HG03378 (cell line): ENCODE data around the gene NTM.
A peak's percentile ranks its signal among the peaks of the same experiment; 100 is the strongest.

ENCODE experiments used
- ATAC-seq: cut with Tn5 transposase; IDR thresholded peaks from one replicate; pipeline ENCODE4 v1.9.1; 2021; ENCODE audit warnings: mild to moderate bottlenecking, moderate library complexity; ENCODE audit not compliant: unreplicated experiment

The NTM gene

DNA sequence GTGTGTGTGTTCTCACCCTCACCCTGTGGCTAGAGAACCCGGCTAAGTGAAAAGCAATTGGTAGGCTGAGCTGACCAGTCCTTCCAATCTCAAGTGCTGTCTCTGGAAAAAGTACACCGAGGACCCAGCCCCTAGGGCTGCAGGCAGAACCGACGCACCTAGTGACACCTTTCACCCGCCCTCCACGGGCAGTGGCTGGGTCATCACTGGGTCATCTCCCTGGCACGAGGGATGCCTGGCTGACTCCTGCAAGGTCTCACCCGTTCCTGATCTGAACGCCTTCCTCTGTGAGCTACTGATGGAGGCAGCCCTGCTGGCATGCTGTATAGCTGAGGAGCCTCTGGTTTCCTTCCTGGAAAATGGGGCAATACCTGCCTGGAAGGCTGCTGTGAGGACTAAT, 311.5 kb downstream of the NTM start:
- ATAC-seq: no peak

DNA sequence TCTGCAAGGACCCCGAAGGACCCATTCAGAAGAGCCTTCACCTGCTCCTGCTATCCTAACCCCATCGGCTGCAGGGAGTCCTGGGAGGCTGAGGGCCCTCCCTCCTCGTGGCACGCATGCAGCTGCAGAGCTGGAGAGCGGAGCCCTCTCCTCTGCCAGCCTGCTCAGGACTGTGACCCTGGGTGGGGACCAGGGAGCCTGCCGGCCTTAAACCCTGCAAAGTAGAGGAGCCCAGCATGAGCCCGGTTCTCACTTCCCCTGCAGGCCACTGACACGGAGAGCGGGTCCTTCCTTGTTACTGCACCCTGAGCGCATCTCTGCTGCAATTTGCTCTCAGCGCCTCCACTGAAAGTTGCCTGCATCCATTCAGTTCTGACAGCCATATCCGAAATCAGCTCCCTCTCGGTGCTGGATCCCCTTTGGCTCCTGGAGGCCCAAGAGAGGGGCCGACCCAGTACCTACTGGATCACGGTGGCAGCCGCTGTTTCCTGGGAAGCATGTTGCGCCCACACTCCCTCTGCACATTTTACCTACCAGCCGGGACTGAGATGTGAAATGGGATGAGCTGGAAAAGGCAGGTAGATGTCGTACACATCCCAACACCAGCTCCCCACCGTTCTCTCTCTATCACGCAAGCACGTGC, 312.1 kb downstream of the NTM start:
- ATAC-seq: no peak

DNA sequence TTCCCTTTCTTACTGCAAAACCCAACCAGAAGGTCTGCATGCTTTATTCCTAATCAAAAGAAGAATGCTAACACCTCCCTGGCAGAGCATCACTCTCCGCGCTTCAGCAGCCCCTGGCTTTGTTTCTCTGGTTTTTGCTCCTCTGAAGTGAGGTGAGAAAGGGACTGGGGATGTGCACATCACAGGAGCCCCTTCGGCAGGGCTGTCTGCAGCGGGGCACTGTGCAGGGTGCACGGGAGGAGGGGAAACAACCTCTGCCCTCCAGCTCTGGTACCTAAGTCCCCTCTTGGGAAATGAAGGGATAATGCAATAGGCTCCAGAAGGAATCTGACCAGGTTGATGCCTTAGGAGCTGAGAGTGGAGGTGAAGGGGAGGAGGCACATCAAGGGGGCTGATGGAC, 312.7 kb downstream of the NTM start:
- ATAC-seq: no peak

DNA sequence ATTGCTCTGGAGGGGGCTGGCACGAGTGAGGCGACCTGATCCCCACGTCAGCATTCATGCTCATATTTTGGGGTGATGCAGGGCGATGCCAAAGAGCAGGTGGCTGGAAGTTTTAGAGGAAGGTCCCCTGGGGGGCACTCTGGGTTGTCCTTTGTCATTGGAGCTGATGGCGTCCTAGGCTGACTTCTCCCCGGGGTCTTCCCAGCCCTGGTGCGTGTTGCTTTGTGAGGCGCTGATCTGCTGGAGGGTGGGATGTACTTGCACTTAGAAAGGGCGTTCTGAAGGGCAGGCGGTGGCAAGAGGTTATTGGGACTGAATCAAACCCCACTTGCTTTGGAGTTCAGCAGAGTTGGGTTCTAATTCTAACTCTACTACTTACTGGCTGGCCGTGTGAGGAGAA, 313.3 kb downstream of the NTM start:
- no peak for ATAC-seq

DNA sequence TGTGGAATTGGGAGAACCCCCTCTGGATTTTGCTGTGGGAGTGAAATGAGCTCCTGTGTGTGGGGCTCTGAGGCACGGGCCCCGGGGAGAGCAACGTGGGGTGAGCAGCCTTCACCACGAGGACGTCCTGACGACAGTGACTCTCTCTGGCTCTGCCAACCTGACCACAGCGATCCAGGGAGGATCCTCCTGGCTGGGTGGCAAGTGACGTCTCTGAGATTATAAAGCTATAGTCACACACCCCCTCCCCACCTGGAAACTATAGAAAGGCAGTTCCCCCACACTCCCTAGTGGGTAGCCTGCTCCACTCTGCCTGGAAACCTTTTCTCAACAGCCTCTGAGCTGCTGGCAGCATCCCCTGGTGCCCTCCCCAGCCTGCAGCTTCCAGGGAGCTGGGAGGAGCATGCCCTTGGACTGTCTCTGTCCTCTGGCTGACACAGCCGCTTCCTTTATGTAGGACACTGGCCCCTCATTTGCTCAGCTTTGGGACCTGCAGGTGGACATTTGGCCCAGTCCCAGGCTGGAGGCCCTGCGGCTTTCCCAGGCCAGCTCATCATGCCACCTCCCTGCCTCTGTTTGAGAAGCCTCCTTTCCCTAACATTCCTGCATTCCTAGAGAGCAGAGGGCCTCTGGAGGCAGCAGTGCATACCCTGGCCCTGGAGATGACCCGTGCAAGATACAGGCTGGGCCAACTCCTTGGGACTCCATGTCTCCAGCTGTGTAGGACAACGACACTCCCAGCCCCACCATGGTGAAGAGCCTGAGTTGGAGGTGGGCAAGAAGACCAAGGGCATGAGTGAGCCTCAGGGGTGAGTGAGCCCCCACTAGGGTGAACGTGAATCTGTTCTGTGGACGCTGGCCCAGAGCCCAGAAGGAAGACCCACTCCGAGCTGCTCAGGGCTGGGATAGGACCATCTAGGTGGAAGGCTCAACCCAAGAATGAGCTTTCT, 314.0 kb downstream of the NTM start:
- ATAC-seq: no peak

DNA sequence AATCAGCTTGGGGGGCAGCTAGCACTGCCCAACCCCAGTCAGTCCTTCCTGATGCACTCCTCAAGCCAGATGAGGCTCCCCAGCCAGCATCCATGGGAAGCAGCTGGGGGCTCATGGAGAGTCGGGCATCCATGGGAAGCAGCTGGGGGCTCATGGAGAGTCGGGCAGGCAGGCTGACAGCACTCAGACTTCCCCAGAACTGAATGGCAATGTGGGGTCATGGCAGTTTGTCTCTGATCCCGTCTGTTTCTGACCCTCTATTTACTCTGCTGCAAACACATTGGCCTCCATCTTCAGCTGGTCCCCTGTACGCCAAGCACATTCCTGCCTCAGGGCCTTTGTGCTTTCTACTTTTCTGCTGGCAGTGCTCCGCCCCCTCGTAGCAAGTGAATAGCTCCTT, 314.8 kb downstream of the NTM start:
- no peak for ATAC-seq

DNA sequence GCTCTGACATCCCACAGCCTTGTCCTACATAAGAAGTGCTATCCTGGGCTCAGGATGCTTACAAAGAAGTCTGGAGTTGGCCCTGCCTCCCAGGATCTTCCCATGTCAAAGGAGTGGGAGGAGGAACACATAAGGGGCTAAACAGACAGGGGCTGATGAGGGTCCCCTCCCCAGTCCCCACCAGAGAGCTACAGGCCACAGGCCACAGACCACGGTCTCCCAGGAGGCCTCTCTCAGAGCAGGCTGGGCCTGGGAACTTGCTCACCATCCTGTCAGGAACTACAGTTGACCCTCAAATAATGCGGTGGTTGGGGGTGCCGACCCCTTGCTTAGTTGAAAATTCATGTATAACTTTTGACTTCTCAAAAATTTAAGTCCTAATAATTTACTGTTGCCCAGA, 315.5 kb downstream of the NTM start:
- no peak for ATAC-seq

DNA sequence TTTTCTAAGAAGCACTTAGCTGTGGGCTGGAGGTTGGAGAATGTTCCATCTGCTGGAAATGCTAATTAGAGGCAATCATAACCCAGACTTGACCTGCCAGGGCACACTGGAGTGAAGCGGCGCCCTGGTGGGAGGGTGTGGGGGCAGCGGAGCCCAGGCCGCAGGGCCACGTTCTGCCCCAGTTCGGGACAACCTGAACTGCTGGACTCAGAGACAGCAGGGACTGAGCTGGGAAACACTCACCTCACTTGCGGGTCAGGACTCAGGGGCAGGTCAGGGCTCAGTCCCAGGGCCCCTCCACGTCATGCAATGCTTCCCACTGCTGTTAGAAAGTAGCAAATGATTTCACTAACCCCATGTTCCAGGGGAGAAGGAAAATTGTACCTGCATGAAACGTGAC, 316.4 kb downstream of the NTM start:
- ATAC-seq: no peak

DNA sequence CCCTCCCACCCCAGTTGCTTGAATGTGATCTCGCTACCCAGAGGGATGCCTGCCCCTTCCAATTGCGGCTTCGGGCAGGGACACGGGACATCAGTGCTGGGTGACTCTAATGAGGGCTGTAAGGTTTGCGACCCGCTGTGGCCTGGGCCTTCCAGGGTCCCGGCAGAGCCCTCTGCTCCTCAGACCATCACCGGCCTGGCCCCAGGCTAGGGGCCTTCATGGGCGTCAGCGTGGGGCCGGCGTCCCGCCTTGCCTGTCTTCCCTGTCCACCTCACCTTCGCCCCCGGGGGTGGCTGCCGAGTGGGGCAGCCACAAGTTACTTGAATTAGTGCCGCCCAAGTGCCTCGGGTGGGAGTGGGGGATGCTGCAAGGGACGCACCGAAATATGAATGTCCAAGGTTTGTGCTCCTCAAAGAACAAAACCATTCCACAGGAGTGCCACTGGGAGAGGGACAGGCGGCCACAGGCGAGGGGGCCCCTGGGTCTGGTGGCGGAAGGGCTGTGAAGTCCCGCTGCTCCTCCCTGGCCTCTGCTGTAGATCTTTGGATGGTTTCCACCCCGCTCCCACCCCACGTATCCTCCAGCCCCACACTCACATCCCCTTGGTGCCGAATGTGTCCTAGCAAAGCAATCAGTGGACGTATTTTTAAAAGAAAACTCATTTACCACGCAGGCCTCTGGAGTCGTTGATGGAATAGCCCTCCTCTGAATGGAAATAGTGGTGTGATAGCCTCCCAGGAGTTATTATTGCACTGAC, 317.1 kb downstream of the NTM start:
- ATAC-seq: no peak

DNA sequence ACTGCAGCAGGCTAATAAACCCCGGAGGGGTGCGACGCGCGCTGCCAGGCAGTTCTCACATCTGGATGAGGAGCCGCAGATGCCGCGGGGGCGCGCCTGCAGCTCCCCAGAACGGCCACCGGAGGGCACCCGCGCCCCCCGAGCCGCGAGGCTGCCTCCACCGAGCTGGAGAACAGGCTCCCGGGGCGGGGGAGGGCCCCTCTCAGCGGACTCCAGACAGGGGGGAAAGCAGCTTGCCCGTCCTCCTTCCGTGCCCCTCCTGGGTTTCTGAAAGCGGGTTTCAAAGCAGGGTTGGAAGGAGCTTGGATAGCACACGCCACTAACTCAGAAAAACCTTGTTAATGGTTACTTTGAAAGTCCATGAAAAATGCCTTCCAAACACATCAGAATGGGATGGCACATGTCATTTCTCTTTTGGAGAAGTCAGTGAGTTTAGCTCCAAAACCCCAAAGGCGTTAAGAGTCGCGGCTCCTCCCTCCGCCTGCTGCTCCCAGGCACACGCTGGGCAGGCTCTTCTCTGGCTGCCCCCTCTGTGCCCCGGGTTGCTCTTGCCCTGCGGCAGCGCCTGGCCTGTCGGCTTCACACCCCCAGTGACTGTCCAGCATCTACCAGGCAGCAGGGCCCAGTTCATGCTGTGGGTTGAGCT, 317.8 kb downstream of the NTM start:
- ATAC-seq: no peak

DNA sequence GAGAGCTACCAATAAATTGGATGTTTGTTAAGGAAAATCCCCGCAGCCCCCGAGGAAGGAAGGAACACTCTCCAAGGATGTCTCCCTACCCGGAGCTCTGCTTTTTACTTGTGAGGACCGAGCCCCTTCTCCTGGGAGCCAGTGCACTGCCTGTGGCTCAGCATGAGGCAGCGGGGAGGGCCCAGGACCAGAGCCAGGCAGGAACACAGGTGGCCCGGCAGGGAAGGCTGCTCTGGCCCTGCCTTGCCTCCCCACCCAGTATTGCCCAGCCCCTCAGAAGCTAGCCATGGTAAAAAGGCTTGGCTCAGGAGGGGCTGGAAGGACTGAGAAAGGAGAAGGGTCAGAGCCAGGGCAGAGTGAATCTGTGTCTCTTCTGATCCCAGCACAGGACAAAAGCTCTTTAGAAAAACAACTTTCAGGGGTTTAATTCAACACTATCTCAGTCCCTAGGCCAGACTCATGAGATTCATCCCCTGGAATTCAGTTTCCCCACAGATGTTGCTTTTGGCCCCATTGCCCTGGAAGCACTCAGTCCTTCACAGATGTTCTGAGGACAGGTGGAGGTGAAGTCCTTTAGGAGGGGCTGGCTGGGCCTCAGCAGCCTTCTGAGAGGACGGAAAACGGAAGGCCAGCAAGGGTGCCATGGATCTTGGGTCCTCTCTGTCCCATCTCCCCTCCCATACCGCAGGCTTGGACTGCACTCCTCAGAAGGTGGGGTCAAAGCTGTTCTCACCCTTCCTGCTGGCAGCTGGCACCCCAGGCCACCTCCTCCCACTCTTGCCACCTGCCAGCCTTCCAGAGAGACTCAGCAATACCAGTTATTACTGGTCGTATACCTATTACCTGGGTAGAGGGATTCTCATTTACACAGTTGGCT, 318.9 kb downstream of the NTM start:
- no peak for ATAC-seq

DNA sequence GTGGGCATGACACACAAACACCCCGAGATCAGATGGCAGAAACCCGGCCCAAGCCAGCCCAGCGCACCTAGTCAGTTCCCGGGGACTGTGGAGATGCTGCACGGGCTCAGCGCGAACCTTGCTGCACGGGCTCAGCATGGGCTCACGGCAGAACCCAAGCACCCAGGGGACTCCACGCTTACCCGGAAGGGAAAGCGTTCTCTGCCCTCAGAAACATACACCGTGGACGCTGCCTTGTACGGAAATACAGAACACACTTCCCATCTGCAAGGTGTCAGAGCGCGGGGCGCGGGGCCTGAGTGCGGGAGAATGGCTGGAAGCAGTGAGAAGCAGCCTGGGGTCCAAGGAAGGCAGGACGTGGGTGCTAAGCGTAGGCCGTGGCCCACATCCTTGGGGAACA, 319.9 kb downstream of the NTM start:
- ATAC-seq: no peak

DNA sequence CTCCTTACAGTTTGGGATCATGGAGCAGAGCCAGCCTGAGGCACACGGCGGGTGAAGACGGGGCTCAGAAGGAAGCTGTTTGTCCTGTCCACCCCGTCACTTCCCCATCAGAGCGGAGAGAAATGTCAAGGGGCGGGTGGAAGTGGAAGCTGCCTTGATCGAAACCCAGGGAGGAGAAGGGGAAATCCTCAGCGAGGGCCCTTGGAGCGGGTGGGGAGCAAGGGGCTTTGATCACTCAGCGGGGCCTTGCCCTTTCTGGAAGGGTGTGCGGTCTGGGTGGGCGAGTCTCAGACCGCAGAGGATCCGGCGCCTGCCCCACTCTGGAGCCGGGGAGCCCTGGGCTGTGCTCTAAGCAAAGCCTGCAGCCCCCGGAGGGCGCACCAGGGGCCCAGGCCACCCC, 320.4 kb downstream of the NTM start:
- ATAC-seq: no peak

DNA sequence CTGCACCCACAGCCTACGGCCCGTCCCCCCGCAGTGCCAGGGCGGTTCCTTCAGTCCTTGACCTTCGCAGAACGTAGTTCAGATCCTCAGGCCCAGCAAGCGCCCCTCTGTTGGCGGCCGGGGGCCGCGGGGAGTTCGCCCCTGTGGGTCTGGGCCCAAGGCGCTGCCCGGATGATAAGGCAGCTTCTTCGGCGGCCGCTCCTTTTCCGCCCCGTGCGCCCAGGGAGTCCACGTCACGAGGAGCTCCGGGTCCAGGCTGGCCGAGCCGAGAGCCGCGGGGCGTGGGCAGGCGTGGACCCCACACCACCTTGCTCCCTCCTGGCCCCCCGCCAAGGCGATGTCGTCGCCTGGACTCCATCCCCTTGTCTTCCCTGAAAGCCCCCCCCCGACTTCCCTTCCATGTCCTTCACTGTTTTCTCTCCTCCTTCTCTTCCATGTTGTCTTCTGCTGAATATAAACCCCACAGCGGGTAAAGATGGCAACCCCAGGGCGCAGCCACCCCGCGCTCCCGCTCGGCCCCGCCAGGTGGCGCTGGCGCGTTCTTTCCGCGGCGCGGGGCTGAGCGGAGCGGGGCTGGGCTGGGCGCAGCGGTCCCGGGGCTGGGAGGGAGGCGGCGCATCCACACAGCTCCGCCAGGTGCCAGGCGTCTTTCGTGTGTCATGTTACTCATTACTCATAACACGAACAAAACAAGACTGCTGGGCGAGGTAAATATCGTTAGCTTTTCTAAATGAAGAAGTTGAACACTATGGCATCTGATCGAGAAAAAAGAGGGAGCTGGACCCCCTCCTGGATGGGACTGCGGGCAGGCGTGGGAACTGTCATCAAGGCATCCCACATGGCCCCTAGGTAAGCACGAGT, 321.0 kb downstream of the NTM start:
- ATAC-seq: no peak

DNA sequence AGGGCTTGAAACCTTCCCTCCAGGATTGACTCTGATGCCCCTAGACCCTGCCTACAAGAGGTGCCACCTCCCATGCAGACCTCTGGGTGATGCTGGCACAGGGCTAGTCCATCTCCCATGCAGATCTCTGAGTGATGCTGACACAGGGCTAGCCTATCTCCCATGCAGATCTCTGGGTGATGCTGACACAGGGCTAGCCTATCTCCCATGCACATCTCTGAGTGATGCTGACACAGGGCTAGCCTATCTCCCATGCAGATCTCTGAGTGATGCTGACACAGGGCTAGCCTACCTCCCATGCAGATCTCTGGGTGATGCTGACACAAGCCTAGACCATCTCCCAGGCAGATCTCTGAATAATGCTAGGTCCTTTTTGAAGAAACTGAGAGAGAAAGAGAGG, 321.7 kb downstream of the NTM start:
- ATAC-seq: no peak

DNA sequence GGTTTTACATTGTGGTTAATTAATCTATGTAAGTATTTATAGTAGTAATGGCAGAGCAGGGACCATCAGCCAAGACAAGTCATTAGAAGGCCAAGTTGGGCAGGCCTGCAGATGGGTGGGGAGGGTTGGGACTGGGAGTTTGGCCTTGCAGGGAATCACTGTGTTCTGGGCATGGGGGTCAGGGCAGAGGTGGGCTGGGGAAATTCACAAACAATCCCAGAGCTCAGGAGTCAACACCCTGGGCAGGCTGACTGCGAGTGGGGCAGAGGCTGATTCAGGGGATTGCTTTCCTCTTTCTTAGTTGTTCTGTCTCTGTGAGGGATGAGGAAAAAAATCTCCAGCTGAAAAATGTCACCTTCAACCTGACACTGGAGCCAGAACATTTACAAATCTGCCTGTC, 322.5 kb downstream of the NTM start:
- ATAC-seq: no peak

DNA sequence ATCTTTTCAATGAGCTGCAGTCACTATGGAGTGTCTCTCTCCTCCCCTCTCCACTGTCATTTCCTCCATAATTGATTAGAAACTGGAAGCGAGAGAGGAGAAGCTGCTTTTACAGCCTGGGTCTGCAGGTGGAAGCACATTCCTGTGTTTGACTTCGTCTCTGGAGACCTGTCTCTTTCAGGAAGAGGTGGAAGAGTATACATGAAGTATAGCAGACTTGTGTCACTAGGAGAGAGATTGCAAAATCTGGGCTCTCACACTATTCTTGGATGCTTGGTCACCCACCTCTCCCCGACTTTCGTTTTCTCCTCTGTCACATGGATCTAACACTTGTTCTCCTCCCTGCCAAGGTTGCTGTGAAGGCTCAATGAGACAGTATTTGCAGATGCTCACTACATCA, 323.3 kb downstream of the NTM start:
- no peak for ATAC-seq

DNA sequence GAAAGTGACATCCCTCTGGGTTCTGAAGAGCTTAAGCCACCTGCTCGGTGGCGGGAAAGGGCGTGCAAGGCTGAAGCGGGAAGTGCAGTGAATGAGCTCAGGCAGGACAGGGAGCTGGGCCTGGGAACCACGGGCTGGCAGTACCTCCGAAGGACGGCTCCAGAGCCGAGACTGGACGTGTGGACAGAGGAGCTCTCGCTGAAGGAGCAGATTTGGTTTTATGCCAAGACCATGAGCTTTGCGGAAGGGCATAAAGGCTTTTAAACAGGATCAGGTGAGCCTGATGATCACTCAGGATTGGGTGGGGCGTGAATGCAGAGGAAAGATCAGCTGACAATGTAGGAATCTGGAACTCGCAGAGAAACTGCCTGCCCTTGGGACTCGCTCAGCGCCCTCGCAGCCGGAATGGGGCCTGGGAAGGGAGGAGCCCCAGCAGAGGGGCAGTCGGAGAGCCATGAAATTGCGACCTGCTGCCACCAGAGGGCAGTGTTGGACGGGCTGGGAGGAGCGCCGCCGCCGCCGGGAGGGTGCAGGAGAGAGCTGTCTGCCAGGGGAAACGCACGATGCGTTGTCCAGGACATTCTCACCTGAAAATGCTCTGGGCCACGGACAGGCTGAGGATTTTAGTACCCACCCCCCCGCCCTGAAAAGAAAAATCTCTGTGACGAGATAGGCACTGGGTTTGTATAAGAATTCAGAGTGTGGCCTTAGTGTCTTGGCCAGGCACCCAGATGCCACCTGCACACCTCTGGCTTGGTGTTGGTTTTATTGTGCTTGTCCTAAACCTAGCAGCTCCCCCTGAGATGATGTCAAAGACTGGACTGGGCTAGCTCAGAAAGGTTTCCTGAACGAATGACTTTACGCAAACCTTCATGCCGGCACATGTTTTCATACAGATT, 324.4 kb downstream of the NTM start:
- ATAC-seq: peak; percentile 86
